Sigmoid colon (tissue), 7 donors: ENCODE results near the gene LHFPL6. TPM values are rescaled to one million over a fixed set of nuclear protein-coding genes. Genes with fewer than 3 reads are reported as not detected.
A peak's percentile ranks its signal among the peaks of the same experiment; 100 is the strongest.

Source experiments
- DNase-seq: peaks from one replicate; pipeline ENCODE4 v3.0.0-alpha.2; 2019
- H3K27ac ChIP-seq, 4 donors: fragments of 200-600 bp; sonication (generic); one replicate each; pipeline ENCODE4 v1.5.1; 2016 to 2019; ENCODE audit warnings: mild to moderate bottlenecking in 1 of 4
- H3K27me3 ChIP-seq, 3 donors: fragments of 200-600 bp; sonication (generic); one replicate each; pipeline ENCODE4 v1.5.1; 2019; ENCODE audit warnings: mild to moderate bottlenecking in 1 of 3
- H3K36me3 ChIP-seq, 4 donors: fragments of 200-600 bp; sonication (generic); one replicate each; pipeline ENCODE4 v1.5.1; 2016 to 2019
- H3K4me1 ChIP-seq, 4 donors: fragments of 200-600 bp; sonication (generic); one replicate each; pipeline ENCODE4 v1.5.1; 2017 to 2019
- H3K4me3 ChIP-seq, 4 donors: fragments of 200-600 bp; sonication (generic); one replicate each; pipeline ENCODE4 v1.5.1; 2017 to 2019; ENCODE audit warnings: mild to moderate bottlenecking in 2 of 4, moderate library complexity in 1 of 4
- H3K9me3 ChIP-seq, 4 donors: fragments of 200-600 bp in 3 of 4; sonication (generic) in 3 of 4; one replicate each; pipeline versions ENCODE4 v1.5.1 to v1.6.1; 2013 to 2019
- CTCF ChIP-seq, 4 experiments: fragments of 450-650 bp in 3 of 4; fragments of 200-600 bp in 1 of 4; IDR thresholded peaks; one replicate each; pipeline ENCODE4 v1.5.1; 2016 to 2019; ENCODE audit warnings: antibody characterized with exemption in 4 of 4, mild to moderate bottlenecking in 3 of 4, moderate library complexity in 2 of 4
- EP300 ChIP-seq, 4 donors: sonication (generic); formaldehyde crosslinking; IDR thresholded peaks; one replicate each; pipeline ENCODE4 v1.6.1; 2017; ENCODE audit warnings: antibody characterized with exemption in 4 of 4
- POLR2A ChIP-seq, 2 donors: fragments of 450-650 bp; IDR thresholded peaks; one replicate each; pipeline ENCODE4 v1.6.1; 2016; ENCODE audit warnings: antibody characterized with exemption in 2 of 2, mild to moderate bottlenecking in 2 of 2, moderate library complexity in 2 of 2
- POLR2AphosphoS5 ChIP-seq, 4 donors: sonication (generic); formaldehyde crosslinking; IDR thresholded peaks; one replicate each; pipeline ENCODE4 v1.6.1; 2017; ENCODE audit warnings: antibody characterized with exemption in 4 of 4
- WGBS, 2 donors: extraction: QIAGEN DNeasy Blood & Tissue Kit; methylation state at CpG; one replicate each; pipeline ENCODE4 v1.1.7; 2013; 5-methylcytosine and 5-hydroxymethylcytosine counted together
- intact Hi-C: fragments of 100-400 bp; cut with DNase I; formaldehyde crosslinking; loops from one replicate; pipeline ENCODE4 v1.15.1; 2023
- polyA plus RNA-seq, 3 donors: library from polyadenylated mRNA; stranded (reverse); fragments of 200-250 nt; gene quantifications; one replicate each; pipeline ENCODE4 v1.2.3, GENCODE V29; 2013
- total RNA-seq, 4 donors: library from RNA; depleted of rRNA; stranded (reverse); fragments of >200 nt; gene quantifications; one replicate each; pipeline ENCODE4 v1.1.0, GENCODE V29; 2016
- donor health status: healthy with polysubstance abuse.
- donor health status: Bipolar disorder and iron deficiency.
- donor health status: healthy.

LHFPL6 gene
- total and polyA plus RNA-seq, 7 donors: 2.5 to 69.2 (median 41.7) TPM

DNA sequence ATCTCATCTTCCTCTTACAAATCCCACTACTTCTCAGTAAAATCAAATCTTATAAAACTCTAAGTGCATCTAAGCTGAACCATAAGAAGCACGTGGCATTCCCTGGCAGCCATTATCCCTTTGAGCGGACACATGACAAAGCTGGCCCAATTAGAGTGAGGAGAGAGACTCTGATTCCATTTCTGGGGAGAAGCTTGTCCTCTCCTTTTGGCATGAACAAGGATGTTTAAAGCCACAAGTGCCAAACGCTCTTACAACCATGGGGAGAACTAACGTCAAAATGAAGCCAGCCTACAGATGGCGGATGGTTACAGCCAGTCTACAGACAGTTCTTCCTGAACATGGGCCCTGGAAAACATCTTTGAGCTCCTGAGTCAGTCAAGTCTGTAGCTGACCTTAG is 231.3 kb downstream of the LHFPL6 start:
- H3K4me1 ChIP-seq: peaks cover 0 to 36% (median 15%) of the 10 kb centered on the region in 4 donors

DNA sequence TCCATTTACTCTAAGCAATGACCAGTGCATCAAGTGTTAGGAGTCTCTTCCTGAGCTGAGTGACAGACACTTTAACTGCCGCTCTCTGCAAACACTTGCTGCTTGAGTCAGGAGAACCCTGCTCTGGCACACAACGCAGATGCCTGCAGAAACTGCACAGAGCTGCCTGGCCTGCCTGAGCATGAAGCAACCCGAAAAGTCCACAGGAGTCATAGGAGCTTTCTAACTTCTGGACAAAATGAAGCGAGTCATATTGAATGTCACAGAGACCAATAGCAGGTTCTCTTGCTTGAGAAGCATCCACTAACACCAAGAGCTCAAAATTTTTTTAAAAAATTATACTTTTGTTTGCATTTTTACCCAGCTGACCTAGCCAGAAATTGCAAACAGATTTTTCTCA is 232.4 kb downstream of the LHFPL6 start:
- TF ChIP-seq EP300 (IDR thresholded peaks at IDR 0.05) (no peak), POLR2A (IDR thresholded peaks at IDR 0.05) (no peak), CTCF (IDR thresholded peaks at IDR 0.05) (no peak), POLR2AphosphoS5 (IDR thresholded peaks at IDR 0.05) (no peak)
- Histone ChIP-seq H3K9me3 (no peaks in the 10 kb centered on the region), H3K4me1 (peaks cover 0 to 35% (median 13%) of the 10 kb centered on the region in 4 donors), H3K27ac (peak overlapping the region in 1 of 4 donors; percentile 46), H3K4me3 (no peak overlapping the region), H3K27me3 (no peaks in the 10 kb centered on the region), H3K36me3 (no peaks in the 10 kb centered on the region)
- no peak for DNase-seq
- WGBS, 2 donors: 79 to 81% methylated on average over 4 of the region's 4 CpGs
- intact Hi-C loops: no loop called here

More for the DNA sequence above, 231.3 kb downstream of the LHFPL6 start:
- Histone ChIP-seq H3K4me3 (no peak overlapping the region), H3K27me3 (no peaks in the 10 kb centered on the region), H3K36me3 (no peaks in the 10 kb centered on the region), H3K9me3 (no peaks in the 10 kb centered on the region), H3K27ac (peak overlapping the region in 2 of 4 donors; percentile 54 to 61)
- 89 to 90% methylated on average over 5 of the region's 5 CpGs for WGBS, 2 donors
- intact Hi-C loops: no loop called here
- no peak for TF ChIP-seq POLR2A (IDR thresholded peaks at IDR 0.05)
- TF ChIP-seq CTCF (IDR thresholded peaks at IDR 0.05): no peak
- no peak for TF ChIP-seq EP300 (IDR thresholded peaks at IDR 0.05)
- TF ChIP-seq POLR2AphosphoS5 (IDR thresholded peaks at IDR 0.05): no peak
- DNase-seq: no peak

DNA sequence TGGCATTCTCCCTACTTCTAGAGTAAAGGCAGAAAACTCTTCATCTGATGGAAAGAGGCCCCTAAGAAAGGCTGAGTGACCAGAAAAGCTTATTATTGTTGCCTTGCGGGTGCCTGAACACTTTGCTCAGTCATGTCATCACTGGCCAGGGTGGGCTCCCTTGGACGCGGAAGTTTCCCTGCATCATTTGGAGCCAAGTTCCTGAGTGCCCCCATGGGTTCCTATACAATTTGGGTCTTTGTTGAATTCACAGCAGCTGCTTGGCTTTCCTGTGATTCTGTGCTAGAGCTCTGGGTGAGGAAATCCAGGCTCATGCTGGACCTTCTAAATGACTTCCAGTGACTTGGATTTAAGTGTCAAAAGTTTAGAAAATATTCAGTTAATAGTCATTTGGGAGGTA is 232.9 kb downstream of the LHFPL6 start:
- peak overlapping the region in 1 of 4 donors; percentile 46 for H3K27ac ChIP-seq
- no peaks in the 10 kb centered on the region for H3K36me3 ChIP-seq
- TF ChIP-seq POLR2A (IDR thresholded peaks at IDR 0.05) (no peak), POLR2AphosphoS5 (IDR thresholded peaks at IDR 0.05) (no peak), EP300 (IDR thresholded peaks at IDR 0.05) (no peak), CTCF (IDR thresholded peaks at IDR 0.05) (no peak)
- intact Hi-C loops: no loop called here
- peaks cover 0 to 40% (median 16%) of the 10 kb centered on the region in 4 donors for H3K4me1 ChIP-seq
- no peak overlapping the region for H3K4me3 ChIP-seq
- no peak for DNase-seq
- H3K9me3 ChIP-seq: no peaks in the 10 kb centered on the region
- 94 to 97% methylated on average over 3 of the region's 3 CpGs for WGBS, 2 donors
- H3K27me3 ChIP-seq: no peaks in the 10 kb centered on the region

DNA sequence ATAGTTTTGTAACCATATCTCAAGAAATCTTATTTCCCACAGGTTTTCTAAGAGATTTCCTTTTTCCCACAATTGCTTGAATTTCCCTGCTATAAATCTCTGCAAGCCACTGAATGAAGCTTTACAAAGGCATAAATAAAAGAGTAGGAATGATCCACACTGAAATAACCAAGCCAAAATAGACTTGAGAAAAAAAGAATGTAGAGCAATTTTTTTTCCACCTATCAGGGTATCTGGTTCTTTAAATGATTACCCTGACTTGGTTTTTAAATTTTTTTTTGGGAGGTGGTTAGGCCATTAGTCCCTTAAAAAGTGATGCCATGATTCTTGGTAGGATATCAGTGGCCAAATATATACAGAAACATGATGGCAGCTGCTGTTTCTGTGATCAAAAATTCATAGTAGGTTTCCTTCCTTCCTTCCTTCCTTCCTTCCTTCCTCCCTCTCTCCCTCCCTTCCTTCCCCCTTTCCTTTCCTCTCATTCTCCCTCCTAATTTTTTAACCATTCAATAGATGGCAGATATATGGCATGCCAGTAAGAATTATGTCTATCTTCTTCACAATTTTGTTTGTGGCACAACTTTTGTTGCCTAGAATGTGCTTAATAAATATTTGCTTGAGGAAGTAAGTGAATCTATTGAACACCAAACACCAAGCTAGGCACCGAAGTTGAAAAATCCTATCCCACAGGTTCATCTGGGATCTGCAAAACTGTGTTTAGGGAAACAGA is 233.7 kb downstream of the LHFPL6 start:
- Histone ChIP-seq H3K27me3 (no peaks in the 10 kb centered on the region), H3K4me1 (peaks cover 0 to 47% (median 18%) of the 10 kb centered on the region in 4 donors), H3K27ac (no peak overlapping the region), H3K36me3 (no peaks in the 10 kb centered on the region), H3K4me3 (no peak overlapping the region), H3K9me3 (no peaks in the 10 kb centered on the region)
- intact Hi-C loops: no loop called here
- no peak for DNase-seq
- WGBS, 2 donors: 43 to 45% methylated on average over 1 of the region's 1 CpG
- no peak for TF ChIP-seq POLR2A (IDR thresholded peaks at IDR 0.05)
- TF ChIP-seq POLR2AphosphoS5 (IDR thresholded peaks at IDR 0.05): no peak
- TF ChIP-seq EP300 (IDR thresholded peaks at IDR 0.05): no peak
- no peak for TF ChIP-seq CTCF (IDR thresholded peaks at IDR 0.05)
